AG09319 (cell line): ENCODE results near the gene LRRC8A.

Experiments used
- DNase-seq: peaks from one replicate; pipeline ENCODE4 v3.0.0-alpha.2; 2010; ENCODE audit warnings: low read depth; ENCODE audit errors: extremely low read depth
- TF ChIP-seq, protein P1 (sequence below): IDR thresholded peaks from 2 replicates; pipeline ENCODE4 v1.5.1; 2011; ENCODE audit warnings: low read depth, mild to moderate bottlenecking, inconsistent platforms, low read length, moderate library complexity

Gene LRRC8A

DNA sequence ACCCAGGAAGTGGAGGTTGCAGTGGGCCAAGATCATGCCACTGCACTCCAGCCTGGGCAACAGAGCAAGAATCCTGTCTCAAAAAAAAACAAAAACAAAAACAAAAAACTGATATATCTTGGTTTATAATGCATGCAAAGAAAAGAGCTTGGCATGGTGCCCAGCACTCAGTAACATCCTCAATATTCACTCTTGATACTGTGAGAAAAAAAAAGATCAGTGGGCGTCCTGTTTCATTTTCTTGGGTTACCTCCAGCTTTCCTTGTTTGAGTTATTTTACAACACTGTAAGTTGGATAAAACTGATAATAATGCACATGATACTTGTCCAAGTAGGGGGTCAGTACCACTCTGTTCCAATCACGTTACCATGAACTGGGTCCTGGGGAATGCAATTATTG, 46.7 kb downstream of the LRRC8A start:
- DNase-seq, result no peak
- TF ChIP-seq, protein P1, sequence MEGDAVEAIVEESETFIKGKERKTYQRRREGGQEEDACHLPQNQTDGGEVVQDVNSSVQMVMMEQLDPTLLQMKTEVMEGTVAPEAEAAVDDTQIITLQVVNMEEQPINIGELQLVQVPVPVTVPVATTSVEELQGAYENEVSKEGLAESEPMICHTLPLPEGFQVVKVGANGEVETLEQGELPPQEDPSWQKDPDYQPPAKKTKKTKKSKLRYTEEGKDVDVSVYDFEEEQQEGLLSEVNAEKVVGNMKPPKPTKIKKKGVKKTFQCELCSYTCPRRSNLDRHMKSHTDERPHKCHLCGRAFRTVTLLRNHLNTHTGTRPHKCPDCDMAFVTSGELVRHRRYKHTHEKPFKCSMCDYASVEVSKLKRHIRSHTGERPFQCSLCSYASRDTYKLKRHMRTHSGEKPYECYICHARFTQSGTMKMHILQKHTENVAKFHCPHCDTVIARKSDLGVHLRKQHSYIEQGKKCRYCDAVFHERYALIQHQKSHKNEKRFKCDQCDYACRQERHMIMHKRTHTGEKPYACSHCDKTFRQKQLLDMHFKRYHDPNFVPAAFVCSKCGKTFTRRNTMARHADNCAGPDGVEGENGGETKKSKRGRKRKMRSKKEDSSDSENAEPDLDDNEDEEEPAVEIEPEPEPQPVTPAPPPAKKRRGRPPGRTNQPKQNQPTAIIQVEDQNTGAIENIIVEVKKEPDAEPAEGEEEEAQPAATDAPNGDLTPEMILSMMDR, result no peak

DNA sequence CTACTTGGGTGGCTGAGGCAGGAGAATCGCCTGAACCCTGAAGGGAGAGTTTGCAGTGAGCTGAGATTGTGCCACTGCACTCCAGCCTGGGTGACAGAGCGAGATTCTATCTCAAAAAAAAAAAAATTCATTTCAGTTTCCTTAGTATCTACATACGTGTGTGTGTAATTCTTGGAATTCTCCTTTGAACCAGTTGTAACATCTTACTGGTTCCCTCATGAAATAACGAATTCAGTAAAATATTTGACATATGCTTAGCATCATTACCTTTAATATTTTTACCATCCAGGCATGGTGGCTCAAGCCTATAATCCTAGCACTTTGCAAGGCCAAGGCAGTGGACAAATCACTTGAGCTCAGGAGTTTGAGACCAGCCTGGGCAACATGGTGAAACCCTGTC, 47.6 kb downstream of the LRRC8A start:
- TF ChIP-seq, protein P1, result no peak

DNA sequence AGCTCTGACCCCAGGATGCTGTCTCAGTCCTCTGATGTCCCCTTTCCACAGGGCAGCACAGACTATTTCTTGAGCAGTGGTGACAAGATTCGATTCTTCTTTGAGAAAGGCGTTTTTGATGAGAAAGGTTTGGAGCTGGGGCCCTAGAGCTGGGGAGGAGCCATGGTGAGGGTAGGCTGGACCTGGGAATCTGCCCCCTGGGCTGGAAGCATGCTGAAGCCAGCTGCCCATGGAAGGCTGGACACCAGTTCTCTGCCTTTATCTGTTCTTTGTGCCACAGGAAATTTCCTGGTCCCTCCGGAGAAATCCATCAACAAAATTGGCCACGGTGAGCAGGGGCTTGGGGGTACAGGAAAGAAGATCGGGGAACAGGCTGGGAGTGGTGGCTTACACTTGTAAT, 51.8 kb downstream of the LRRC8A start:
- TF ChIP-seq, protein P1, result no peak
- no peak for DNase-seq

More for the DNA sequence above, 47.6 kb downstream of the LRRC8A start:
- no peak for DNase-seq

DNA sequence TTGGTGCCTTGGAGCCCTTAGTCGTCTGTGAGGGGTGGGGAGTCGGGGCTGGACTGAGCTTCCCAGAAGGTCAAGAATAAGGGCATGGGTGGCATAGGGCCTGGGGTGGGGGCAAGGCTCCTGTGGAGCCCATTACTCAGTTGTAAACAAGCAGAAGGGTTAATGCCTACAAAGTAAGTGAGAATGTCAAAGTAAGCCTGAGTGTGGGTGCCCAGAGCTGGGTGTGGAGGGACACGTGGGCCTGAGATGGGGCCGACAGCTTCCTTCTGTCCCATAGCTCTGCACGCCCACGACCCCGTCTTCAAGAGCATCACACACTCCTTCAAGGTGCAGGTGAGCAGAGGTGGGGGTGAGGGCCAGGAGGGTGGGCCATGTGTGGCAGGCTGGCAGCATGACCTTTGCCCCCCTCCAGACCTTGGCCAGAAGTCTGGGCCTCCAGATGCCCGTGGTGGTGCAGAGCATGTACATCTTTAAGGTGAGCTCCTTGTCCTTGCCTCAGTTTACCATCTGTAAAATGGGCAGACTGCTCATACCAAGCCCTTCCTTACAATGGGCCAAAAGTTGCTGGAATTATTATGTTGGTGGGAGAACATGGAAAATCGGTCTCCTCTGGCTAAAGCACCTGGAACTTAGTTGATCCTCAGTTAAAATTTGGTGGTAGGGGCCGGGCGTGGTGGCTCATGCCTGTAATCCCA, 54.4 kb downstream of the LRRC8A start:
- TF ChIP-seq, protein P1, result no peak
- no peak for DNase-seq

DNA sequence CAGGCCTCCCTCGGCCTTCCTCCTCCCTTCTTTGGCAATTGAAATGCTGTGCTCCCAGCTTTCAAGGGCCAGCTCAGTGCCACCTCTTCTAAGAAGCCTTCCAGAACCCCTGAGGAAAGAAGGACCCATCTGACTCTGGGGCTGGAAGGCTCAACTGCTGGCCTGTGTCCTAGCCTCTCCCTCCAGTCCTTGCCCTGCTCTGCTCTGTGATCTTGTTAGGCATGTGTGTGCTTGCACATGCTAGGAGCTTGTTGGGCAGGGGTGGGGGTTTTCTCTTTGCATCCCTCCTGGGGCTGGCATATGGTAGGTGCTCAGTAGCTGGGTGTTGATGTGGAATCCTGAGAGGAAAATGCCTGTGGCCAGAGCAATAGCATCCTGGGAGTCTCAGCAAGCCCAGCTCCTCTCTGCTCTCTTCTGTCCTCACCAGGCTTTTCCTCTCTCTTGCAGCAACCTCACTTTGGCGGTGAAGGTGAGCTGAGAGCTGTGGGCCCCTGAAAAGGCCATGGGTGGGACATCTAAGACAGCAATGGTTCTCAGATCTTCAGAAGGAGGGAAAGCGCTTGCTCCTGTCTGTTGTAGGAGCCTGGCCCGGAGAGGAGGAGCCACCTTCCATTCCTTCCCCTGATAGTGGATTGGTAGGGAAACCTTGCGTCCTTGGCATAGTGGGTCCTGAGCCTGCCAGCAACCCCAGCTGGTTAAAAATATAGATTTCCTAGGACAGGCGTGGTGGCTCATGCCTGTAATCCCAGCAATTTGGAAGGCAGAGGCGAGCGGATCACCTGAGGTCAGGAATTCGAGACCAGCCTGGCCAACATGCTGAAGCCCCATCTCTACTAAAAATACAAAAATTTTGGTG, 55.6 kb downstream of the LRRC8A start:
- TF ChIP-seq, protein P1, result no peak
- DNase-seq, result no peak

DNA sequence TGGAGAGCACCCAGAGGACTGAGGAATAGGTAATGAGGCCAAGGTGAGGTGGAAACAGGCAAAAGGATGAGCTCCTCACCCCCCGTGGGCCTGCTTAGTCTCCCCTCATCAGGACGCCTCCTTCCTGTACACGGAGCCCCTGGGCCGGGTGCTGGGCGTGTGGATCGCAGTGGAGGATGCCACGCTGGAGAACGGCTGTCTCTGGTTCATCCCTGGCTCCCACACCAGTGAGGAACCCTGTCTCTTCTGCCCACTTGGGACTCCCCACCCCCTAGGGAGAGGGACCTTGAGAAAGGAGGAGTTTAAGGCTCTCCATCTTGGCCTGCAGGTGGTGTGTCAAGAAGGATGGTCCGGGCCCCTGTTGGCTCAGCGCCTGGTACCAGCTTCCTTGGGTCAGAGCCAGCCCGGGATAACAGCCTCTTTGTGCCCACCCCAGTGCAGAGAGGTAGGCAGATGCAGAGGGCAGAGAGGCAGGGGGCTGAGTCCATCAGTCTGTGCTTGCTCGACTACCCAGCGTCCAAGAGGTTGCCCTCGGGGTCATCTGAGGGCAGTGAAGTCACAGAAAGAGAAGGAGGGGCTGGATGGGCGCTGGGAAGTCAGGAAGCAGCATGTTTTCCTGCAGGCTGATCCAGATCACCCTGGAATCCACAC, 58.5 kb downstream of the LRRC8A start:
- no peak for DNase-seq
- TF ChIP-seq, protein P1, result no peak
